Activated CD4-positive, CD25-positive, alpha-beta regulatory T cell (primary cell): Measurements from ENCODE around the gene GNG7.
"Not testable (repeated sequence)": the region's sequence is repeated elsewhere in the genome, so short reads cannot be mapped to it uniquely, and the experiment has no call there.

Experiments used
- DNase-seq, 4 experiments: peaks; one replicate each; lab custom pipeline; 2025; lab: John Stamatoyannopoulos, UW

GNG7 gene

GRCh38 chr19:2551172-2551863 lies 151.2 kb downstream of the GNG7 start:
- no peak for DNase-seq

DNA sequence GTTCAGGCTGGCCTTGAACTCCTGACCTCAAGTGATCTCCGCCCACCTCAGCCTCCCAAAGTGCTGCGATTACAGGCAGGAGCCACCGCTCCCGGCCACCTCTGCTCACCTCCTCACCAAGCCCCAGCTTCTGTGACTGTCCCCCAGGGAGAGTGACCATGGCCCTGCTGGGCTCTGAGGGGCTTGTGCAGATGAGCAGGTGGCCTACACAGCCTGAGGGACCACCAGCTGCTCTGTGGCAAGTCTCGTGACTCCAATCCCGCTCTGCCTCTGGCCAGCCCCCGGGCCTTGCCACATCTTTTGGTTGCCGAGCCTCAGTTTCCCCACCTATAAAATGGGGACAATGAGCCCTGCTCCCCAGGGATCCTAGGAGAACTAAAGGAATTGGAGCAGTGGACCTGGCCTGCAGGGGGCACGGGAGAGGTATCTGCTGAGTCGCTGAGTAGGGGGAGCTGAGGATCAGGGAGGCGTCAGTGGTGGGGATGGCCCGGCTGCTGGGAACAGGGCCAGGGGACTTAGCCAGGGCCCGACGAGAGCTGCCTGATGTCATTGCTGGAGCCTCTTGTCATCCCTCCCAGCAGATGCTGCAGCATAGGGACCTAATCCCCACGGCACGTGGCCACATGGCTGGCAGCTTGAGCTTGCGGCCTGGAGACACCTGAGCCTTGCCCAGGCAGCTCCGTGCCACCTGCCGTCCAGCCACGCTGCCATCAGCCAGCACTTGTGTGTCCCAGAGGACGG lies 151.9 kb downstream of the GNG7 start:
- DNase-seq = no peak

DNA sequence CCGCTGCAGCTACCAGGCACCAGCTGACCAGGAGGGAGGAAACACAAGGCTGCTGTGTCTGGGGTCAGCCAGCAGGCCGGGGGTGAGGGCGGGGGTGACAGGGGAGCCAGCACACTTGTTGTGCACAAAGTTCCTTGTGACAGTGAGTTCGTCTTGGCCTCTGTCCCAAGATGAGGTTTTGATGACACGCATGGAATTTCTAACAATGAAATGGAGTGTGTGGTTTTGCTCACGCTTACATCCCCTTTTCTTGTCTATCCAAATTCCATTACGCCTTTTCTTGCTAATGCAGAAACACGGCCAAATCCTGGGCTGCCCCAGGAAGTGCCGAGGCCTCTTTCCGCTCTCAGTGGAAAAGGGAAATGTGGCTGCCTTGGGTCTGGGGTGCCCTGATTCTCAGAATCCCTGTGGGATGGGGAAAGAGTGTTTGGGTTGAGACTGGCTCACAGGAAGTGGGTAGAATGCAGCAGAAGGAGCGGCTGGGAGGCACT lies 152.7 kb downstream of the GNG7 start:
- no peak for DNase-seq

DNA sequence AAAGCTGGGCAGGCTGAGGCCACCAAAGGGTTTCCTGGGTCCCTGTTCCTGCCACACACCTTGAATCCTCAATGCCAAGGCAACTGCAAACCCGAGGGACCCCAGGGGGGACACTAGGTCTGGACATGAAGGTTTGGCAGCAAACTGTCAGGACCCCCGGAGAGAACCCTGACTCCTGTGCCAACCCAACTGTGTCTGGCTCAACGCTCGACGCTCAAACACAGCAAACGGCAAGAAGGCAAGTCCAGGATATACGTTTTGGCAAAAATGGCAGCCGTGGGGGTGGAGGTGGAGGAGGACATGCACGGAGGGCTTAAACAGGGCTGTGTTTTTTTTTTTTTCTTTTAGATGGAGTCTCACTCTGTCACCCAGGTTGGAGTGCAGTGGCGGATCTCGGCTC lies 153.5 kb downstream of the GNG7 start:
- DNase-seq = no peak

DNA sequence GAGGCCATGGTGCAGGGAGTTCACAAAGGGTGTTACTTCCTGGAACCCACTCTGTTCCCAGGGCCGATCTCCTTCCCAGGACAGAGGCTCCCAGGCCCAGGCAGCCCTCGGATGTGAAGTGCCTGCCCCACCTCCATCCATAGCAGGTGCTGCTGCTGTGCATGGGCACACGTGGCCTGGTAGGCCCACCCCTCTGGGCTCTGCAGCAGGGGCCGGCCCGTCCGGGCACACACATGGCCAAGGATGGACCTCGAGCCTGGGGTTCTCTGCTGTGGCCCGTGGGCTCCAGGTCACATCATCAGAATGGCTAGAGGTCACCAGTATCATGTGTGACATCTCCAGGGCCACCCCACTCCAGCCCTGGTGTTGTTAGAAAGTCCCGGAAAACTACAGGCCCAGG lies 154.8 kb downstream of the GNG7 start:
- no peak for DNase-seq

DNA sequence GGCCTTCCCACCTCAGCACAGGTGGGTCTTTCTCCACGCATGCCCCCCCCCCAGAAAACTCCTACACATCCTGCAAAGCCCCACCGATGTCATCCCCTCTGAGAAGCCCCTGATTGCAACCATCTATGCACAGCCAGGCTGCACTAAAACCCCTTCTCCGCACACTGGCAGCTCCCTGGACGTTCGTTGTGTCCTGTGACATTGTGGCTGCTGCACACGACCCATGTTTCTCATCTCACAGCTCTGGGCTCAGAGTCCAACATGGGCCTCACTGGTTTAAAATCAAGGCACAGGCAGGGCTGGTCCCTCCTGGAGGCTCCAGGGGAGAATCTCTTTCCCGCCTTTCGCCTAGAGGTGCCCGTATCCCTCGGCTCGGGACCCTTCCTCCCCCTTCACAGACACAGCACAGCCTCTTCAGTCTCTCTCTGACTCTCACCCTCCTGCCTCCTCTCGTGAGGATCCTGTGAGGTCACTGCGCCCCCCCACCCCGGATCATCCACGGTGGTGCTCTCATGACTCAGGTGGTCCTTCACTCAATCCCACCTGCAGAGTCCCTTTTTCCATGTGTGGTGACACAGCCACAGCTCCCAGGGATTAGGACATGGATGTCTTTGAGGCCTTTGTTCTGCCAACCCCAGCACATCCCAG lies 155.3 kb downstream of the GNG7 start:
- no peak for DNase-seq

GRCh38 chr19:2546128-2547032 lies 156.1 kb downstream of the GNG7 start:
- no peak for DNase-seq

GRCh38 chr19:2545416-2546127 lies 156.9 kb downstream of the GNG7 start:
- DNase-seq = not testable (repeated sequence)

- no peak for DNase-seq
These were observed 157.7 kb downstream of the GNG7 start for GRCh38 chr19:2544576-2545415.

- DNase-seq = peak; percentile 36 to 45 (median 42)
These were observed 158.7 kb downstream of the GNG7 start for GRCh38 chr19:2543463-2544442.

DNA sequence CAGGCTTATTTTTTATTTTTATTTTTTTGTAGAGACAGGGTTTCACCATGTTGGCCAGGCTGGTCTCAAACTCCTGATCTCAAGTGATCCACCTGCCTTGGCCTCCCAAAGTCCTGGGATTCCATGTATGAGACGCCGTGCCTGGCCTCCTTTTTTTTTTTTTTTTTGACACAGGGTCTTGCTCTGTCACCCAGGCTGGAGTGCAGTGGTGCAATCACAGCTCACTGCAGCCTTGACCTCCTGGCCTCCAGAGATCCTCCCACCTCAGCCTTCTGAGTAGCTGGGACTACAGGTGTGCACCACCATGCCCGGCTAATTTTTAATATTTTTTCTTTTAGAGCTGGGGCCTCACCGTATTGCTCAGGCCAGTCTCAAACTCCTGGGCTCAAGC lies 159.4 kb downstream of the GNG7 start:
- not testable (repeated sequence) for DNase-seq

GRCh38 chr19:2542341-2543069 lies 160.0 kb downstream of the GNG7 start:
- no peak for DNase-seq

- no peak for DNase-seq
These were observed 161.6 kb downstream of the GNG7 start for GRCh38 chr19:2540646-2541454.

DNA sequence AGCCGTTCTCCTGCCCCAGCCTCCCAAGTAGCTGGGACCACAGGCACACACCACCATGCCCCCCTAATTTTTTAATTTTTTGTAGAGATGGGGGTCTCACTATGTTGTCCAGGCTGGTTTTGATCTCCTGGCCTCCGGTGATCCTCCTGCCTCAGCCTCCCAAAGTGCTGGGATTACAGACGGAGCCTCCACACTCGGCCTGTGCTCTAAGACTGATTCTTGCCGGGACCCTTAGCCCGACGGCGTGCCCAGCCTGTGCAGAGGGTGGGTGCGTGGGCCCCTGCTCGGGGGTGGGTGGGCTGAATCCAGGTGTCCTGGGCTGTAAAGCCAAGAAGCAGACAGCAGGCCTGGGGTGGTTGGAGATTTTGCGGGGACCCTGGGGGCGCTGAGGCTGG lies 162.2 kb downstream of the GNG7 start:
- DNase-seq = no peak

GRCh38 chr19:2538096-2538757 lies 164.3 kb downstream of the GNG7 start:
- no peak for DNase-seq

DNA sequence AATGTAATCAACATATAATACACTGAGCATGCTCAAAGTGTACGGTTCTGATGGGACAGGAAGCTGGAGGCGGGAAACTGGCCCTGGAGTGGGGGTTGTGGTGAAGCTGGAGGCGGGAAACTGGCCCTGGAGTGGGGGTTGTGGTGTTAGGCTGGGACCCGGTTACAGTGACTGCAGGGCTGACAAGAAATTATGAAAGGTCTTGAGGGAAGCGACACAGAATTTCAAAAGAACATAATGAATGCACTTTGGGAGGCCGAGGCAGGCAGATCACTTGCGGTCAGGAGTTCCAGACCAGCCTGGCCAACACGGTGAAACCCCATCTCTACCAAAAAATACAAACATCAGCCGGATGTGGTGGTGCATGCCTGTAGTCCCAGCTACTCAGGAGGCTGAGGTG lies 164.9 kb downstream of the GNG7 start:
- DNase-seq = not testable (repeated sequence)

DNA sequence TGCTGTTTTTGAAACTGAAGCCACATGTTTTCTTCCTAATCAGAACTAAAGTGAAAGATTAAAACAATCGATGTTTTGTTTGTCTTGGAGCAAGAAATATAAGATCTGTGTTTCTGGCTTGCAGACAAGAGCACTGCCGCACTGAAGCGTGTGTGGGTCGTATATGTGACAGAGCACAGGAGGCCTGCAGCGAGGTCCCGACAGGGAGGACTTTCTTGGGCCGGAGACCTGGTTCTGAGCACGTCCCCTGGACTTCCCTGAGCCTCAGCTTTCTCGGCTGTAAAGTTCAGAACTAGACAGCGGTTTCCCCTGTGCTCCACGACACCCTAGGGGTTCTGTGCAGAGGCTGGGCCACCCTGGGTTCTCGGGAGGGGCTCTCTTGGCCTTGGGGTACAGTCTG lies 166.0 kb downstream of the GNG7 start:
- no peak for DNase-seq
